AG04450 (cell line): Measurements from ENCODE around the gene NLRC5. TPM values are rescaled to one million over a fixed set of nuclear protein-coding genes. Genes with fewer than 3 reads are reported as not detected.

Experiments
- CTCF ChIA-PET: fragments of 300-600, 350-600 bp; formaldehyde crosslinking; extraction: SDS; loops from one replicate; lab custom pipeline; 2022; ENCODE audit warnings: antibody characterized with exemption, inconsistent platforms; lab: Charles Lee
- POLR2A ChIA-PET: fragments of 350-600 bp; formaldehyde crosslinking; extraction: SDS; loops from one replicate; lab custom pipeline; 2021; ENCODE audit warnings: antibody characterized with exemption, inconsistent platforms; lab: Yijun Ruan, JAX
- DNase-seq: peaks from one replicate; pipeline ENCODE4 v3.0.0-alpha.2; 2011; ENCODE audit warnings: low read depth, low spot score
- H3K27ac ChIP-seq: one replicate; pipeline ENCODE4 v1.5.1; 2012; ENCODE audit warnings: low read depth, low read length, control low read depth
- H3K27me3 ChIP-seq: one replicate; pipeline ENCODE4 v1.6.0; 2012; ENCODE audit warnings: low read length; ENCODE audit not compliant: control insufficient read depth, insufficient read depth
- H3K4me3 ChIP-seq: 2 replicates; pipeline ENCODE4 v1.5.1; 2011; ENCODE audit warnings: mild to moderate bottlenecking, low read depth, low read length, control low read depth
- H3K9me3 ChIP-seq: 2 replicates; pipeline ENCODE4 v1.5.1; 2012; ENCODE audit warnings: low read length; ENCODE audit not compliant: control insufficient read depth, insufficient read depth
- CTCF ChIP-seq: IDR thresholded peaks from 2 replicates; pipeline ENCODE4 v1.5.1; 2011; ENCODE audit warnings: low read depth, low read length, control low read depth, inconsistent platforms
- polyA plus RNA-seq: library from polyadenylated mRNA; depleted of rRNA; stranded (reverse); fragments of >200 nt; gene quantifications from 2 replicates; pipeline ENCODE4 v1.2.3, GENCODE V29; 2011

NLRC5 gene
- polyA plus RNA-seq, 1 experiment: 9.2 TPM

DNA sequence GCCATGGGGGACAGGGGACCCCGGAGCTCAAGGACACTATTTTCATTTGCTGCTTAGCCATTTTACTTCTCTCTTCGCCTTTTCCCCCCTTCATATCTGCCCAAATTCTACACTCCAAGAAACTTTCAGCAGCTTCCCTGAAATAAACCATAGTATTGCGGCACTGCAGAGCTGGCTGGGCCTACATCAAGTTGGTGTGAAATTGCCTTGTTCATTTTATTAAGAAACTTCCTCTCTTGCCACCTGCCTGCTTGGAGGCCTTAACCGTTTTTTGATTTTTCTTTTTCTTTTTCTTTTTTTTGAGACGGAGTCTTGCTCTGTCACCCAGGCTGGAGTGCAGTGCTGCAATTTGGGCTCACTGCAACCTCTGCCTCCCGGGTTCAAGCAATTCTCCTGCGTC, 95.6 kb downstream of the NLRC5 start:
- Histone ChIP-seq H3K27ac (no peak overlapping the region), H3K9me3 (no peaks in the 10 kb centered on the region), H3K4me3 (no peak overlapping the region), H3K27me3 (no peaks in the 10 kb centered on the region)
- ChIA-PET POLR2A (no interaction called here), CTCF (interaction anchor here (0.7 to 3.5 kb wide), 20 partner anchors 8 to 338 kb away, joined by 3 to 29 read pairs (median 6); partner anchors contain the start of gene CPNE2)
- DNase-seq: no peak
- no peak for TF ChIP-seq CTCF

DNA sequence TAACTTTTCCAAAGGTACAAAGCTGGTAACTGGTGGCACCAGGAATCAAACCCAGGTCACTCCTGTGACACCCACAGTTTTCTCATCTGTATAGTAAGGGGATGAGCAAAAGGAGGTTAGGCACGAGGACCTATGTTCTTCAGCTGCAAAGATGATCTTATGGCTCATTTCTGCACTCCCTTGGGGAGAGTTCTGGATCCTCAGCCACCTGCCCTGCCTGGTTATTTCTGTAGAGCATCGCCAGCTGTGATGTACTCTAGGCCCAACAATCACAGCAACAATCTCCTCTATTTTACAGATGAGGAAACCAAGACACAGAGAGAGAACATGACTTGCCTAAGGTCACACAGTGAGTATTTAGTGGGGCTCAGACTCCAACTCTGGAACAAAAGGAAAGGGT, 97.6 kb downstream of the NLRC5 start:
- Histone ChIP-seq H3K9me3 (no peaks in the 10 kb centered on the region), H3K27ac (no peak overlapping the region), H3K27me3 (no peaks in the 10 kb centered on the region), H3K4me3 (no peak overlapping the region)
- no peak for DNase-seq
- no peak for TF ChIP-seq CTCF
- ChIA-PET POLR2A (interaction anchor here (0.6 kb wide), 1 partner anchor 61 kb away, joined by 7 read pairs; no protein-coding TSS in a partner anchor), CTCF (no interaction called here)

- POLR2A ChIA-PET: interaction anchor here (0.7 kb wide), 1 partner anchor 96 kb away, joined by 4 read pairs; the partner anchor contains the start of gene PSME3IP1
- CTCF ChIA-PET: interaction anchor here (0.6 kb wide), 1 partner anchor 11 kb away, joined by 3 read pairs; no protein-coding TSS in a partner anchor
- no peaks in the 10 kb centered on the region for H3K27me3 ChIP-seq
- no peak for DNase-seq
- no peaks in the 10 kb centered on the region for H3K9me3 ChIP-seq
- H3K4me3 ChIP-seq: no peak overlapping the region
- TF ChIP-seq CTCF: no peak
- no peak overlapping the region for H3K27ac ChIP-seq
Measured at GRCh38 chr16:57089406-57089805, 100.0 kb downstream of the NLRC5 start.

GRCh38 chr16:57091200-57091974, 102.0 kb downstream of the NLRC5 start:
- no peaks in the 10 kb centered on the region for H3K27me3 ChIP-seq
- H3K9me3 ChIP-seq: no peaks in the 10 kb centered on the region
- peak overlapping the region; percentile 68 for H3K4me3 ChIP-seq
- POLR2A ChIA-PET: interaction anchor here (0.6 to 0.8 kb wide), 2 partner anchors 60 to 81 kb away, joined by 3 to 4 read pairs; no protein-coding TSS in a partner anchor
- no peak for DNase-seq
- TF ChIP-seq CTCF: 0 out of 2 replicates have a peak, but pooled peaks have one; percentile 3
- CTCF ChIA-PET: interaction anchor here (0.6 to 2.9 kb wide), 14 partner anchors 8 to 333 kb away, joined by 3 to 29 read pairs (median 6); no protein-coding TSS in a partner anchor
- H3K27ac ChIP-seq: no peak overlapping the region
